ENCODE results near the gene JUN. TPM values are rescaled to one million over a fixed set of nuclear protein-coding genes. Genes with fewer than 3 reads are reported as not detected.

Gene JUN
- total and polyA plus RNA-seq, 2 of the 13 experiments (the other 11 are each of a cell fraction or from before 2014, with no cell fraction given), result 18.2 to 22.3 TPM

DNA sequence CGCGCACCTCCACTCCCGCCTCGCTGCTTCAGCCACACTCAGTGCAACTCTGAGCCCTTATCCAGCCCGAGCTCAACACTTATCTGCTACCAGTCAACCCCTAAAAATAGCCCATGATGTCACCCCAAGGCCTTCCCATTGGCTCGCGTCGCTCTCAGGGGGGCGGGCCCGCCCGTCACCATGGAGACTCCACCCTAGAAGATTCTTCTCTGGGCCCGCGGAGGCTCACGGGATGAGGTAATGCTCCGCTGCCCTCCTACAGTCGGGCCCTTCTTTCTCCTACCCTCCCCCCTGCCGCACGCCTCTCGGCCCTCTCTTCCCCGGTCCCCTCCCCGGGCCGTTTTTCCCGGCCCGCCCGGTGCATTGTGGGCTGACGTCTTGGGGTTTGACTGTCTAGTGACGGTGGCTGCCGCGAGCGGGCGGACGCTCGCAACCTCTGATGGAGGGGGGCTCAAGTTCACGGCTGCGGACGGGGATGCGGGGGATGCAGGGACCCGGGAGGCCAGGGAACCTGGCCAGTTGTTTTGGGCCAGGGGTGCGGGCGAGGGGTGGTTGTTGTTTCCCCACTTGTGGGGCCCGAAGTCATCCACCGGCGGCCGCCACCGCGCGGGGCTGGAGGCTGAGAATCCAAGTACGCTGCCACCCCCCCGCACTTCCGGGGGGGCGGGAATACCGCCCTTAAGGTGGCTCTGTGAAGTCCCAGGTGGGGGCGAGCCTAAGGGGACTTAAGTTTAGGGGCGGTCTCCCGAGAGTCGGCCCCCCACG lies at the start of gene JUN (continued):
- no peak for TF ChIP-seq ZNF788 (CRISPR knock-in tag; IDR thresholded peaks at IDR 0.05; ENCODE audit: borderline replicate concordance)
- TF ChIP-seq SP2 (CRISPR knock-in tag; IDR thresholded peaks at IDR 0.05), result peak; percentile 77
- TF ChIP-seq KLF6 (CRISPR knock-in tag; IDR thresholded peaks at IDR 0.05), result 0 out of 2 replicates have a peak, but pooled peaks have one; percentile 32
- TF ChIP-seq, protein P1, sequence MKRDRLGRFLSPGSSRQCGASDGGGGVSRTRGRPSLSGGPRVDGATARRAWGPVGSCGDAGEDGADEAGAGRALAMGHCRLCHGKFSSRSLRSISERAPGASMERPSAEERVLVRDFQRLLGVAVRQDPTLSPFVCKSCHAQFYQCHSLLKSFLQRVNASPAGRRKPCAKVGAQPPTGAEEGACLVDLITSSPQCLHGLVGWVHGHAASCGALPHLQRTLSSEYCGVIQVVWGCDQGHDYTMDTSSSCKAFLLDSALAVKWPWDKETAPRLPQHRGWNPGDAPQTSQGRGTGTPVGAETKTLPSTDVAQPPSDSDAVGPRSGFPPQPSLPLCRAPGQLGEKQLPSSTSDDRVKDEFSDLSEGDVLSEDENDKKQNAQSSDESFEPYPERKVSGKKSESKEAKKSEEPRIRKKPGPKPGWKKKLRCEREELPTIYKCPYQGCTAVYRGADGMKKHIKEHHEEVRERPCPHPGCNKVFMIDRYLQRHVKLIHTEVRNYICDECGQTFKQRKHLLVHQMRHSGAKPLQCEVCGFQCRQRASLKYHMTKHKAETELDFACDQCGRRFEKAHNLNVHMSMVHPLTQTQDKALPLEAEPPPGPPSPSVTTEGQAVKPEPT (CRISPR knock-in tag; IDR thresholded peaks at IDR 0.05; ENCODE audit: low read depth), result peak; percentile 100
- TF ChIP-seq, protein P2, sequence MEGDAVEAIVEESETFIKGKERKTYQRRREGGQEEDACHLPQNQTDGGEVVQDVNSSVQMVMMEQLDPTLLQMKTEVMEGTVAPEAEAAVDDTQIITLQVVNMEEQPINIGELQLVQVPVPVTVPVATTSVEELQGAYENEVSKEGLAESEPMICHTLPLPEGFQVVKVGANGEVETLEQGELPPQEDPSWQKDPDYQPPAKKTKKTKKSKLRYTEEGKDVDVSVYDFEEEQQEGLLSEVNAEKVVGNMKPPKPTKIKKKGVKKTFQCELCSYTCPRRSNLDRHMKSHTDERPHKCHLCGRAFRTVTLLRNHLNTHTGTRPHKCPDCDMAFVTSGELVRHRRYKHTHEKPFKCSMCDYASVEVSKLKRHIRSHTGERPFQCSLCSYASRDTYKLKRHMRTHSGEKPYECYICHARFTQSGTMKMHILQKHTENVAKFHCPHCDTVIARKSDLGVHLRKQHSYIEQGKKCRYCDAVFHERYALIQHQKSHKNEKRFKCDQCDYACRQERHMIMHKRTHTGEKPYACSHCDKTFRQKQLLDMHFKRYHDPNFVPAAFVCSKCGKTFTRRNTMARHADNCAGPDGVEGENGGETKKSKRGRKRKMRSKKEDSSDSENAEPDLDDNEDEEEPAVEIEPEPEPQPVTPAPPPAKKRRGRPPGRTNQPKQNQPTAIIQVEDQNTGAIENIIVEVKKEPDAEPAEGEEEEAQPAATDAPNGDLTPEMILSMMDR (CRISPR knock-in tag; IDR thresholded peaks at IDR 0.05), result 0 out of 2 replicates have a peak, but pooled peaks have one; percentile 19
- TF ChIP-seq ZBTB38 (CRISPR knock-in tag; IDR thresholded peaks at IDR 0.05), result no peak
- TF ChIP-seq ZNF468 (CRISPR knock-in tag; IDR thresholded peaks at IDR 0.05), result no peak
- TF ChIP-seq, protein P3, sequence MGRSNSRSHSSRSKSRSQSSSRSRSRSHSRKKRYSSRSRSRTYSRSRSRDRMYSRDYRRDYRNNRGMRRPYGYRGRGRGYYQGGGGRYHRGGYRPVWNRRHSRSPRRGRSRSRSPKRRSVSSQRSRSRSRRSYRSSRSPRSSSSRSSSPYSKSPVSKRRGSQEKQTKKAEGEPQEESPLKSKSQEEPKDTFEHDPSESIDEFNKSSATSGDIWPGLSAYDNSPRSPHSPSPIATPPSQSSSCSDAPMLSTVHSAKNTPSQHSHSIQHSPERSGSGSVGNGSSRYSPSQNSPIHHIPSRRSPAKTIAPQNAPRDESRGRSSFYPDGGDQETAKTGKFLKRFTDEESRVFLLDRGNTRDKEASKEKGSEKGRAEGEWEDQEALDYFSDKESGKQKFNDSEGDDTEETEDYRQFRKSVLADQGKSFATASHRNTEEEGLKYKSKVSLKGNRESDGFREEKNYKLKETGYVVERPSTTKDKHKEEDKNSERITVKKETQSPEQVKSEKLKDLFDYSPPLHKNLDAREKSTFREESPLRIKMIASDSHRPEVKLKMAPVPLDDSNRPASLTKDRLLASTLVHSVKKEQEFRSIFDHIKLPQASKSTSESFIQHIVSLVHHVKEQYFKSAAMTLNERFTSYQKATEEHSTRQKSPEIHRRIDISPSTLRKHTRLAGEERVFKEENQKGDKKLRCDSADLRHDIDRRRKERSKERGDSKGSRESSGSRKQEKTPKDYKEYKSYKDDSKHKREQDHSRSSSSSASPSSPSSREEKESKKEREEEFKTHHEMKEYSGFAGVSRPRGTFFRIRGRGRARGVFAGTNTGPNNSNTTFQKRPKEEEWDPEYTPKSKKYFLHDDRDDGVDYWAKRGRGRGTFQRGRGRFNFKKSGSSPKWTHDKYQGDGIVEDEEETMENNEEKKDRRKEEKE (IDR thresholded peaks at IDR 0.05), result no peak
- TF ChIP-seq ZC3H13 (CRISPR knock-in tag; IDR thresholded peaks at IDR 0.05), result no peak
- TF ChIP-seq RARG (CRISPR knock-in tag; IDR thresholded peaks at IDR 0.05; ENCODE audit: low read depth), result no peak
- no peak for TF ChIP-seq CHD4 (IDR thresholded peaks at IDR 0.05; ENCODE audit: borderline replicate concordance, low read length)
- TF ChIP-seq, protein P4, sequence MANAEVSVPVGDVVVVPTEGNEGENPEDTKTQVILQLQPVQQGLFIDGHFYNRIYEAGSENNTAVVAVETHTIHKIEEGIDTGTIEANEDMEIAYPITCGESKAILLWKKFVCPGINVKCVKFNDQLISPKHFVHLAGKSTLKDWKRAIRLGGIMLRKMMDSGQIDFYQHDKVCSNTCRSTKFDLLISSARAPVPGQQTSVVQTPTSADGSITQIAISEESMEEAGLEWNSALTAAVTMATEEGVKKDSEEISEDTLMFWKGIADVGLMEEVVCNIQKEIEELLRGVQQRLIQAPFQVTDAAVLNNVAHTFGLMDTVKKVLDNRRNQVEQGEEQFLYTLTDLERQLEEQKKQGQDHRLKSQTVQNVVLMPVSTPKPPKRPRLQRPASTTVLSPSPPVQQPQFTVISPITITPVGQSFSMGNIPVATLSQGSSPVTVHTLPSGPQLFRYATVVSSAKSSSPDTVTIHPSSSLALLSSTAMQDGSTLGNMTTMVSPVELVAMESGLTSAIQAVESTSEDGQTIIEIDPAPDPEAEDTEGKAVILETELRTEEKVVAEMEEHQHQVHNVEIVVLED (CRISPR knock-in tag; IDR thresholded peaks at IDR 0.05; ENCODE audit: borderline replicate concordance), result peak; percentile 57; the same call in 1 of the 2 replicates
- TF ChIP-seq ZNF672 (CRISPR knock-in tag; IDR thresholded peaks at IDR 0.05), result no peak
- peak; percentile 15; the same call in 1 of the 2 replicates for TF ChIP-seq SP4 (CRISPR knock-in tag; IDR thresholded peaks at IDR 0.05)
- peak; percentile 82 for TF ChIP-seq ATF1 (CRISPR knock-in tag; IDR thresholded peaks at IDR 0.05)
- 0 out of 2 replicates have a peak, but pooled peaks have one; percentile 3 for TF ChIP-seq KLF15 (CRISPR knock-in tag; IDR thresholded peaks at IDR 0.05; ENCODE audit: borderline replicate concordance)
- no peak for TF ChIP-seq PCBP2 (optimal IDR thresholded peaks at IDR 0.05; ENCODE audit: low read depth, low read length, poor library complexity, severe bottlenecking)
- no peak for TF ChIP-seq SSRP1 (CRISPR knock-in tag; IDR thresholded peaks at IDR 0.05)
- TF ChIP-seq ZNF703 (CRISPR knock-in tag; IDR thresholded peaks at IDR 0.05; ENCODE audit: borderline replicate concordance), result no peak
- 0 out of 2 replicates have a peak, but pooled peaks have one; percentile 15 for TF ChIP-seq ZNF563 (CRISPR knock-in tag; IDR thresholded peaks at IDR 0.05)
- TF ChIP-seq ZNF616 (CRISPR knock-in tag; IDR thresholded peaks at IDR 0.05; ENCODE audit: low read depth), result no peak
- peak; percentile 93 for TF ChIP-seq GABPB1 (CRISPR knock-in tag; IDR thresholded peaks at IDR 0.05)

Measured in HepG2 (cell line).